GM21447 (cell line): ENCODE results near the gene RBP7.

ENCODE experiments used
- ATAC-seq: cut with Tn5 transposase; IDR thresholded peaks from one replicate; pipeline ENCODE4 v1.9.1; 2021; ENCODE audit not compliant: unreplicated experiment

The RBP7 gene

DNA sequence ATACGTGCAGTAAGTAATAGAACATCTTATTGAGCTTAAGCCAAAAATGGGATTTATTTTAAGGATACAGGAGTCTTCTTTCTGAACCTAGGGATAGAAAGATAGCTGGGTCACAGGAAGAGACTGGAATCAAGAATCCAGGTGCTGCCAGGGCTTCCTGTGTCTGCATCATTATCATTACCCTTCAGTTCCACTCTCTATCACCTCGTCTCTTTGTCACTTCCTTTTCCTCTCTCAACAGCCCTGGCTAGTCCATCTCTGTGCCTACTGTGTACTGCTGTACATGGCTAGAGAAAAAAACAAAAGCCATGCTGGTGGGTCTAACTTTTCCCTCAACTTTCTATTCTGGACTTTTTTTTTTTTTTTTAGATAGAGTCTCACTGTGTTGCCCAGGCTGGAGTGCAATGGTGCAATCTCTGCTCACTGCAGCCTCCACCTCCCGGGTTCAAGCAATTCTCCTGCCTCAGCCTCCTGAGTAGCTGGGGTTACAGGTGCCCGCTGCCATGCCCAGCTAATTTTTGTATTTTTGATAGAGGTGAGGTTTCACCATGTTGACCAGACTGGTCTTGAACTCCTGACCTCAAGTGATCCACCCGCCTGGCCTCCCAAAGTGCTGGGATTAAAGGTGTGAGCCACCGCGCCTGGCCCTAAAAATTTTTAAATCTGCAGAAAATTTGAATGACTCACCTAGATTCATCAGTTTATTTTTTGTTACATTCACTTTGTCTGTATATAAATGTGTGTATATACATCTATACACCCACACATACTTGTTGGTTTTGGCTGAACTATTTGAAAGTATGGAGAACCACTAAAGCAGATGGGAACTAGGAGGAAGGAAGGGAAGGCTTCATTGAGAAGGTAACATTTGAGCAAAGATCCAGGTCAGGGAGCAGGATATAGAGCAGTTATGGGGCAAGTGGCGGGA is 67.7 kb downstream of the RBP7 start:
- no peak for ATAC-seq

DNA sequence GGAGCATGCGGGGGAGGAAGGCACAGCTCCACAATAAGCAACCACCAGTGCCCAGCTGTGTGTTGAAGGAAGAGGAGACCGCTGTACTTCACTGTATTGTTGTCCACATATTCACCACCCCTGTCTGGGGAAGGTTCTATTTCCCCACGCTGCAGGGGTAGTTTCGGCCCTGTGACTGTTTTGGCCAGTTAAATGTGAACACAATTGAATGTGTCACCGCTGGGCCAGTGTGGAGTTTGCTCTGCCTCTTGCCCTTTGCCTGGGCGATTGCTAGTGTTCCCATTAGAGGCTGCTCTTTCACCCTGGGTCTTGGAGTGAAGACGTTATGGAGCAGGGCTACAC is 68.3 kb downstream of the RBP7 start:
- no peak for ATAC-seq
